ENCODE results near the gene TXN2. TPM values are rescaled to one million over a fixed set of nuclear protein-coding genes. Genes with fewer than 3 reads are reported as not detected.
A peak's percentile ranks its signal among the peaks of the same experiment; 100 is the strongest.

Gene TXN2
- total and polyA plus RNA-seq, 2 experiments from 2014 or later = 23.0 to 50.3 TPM

DNA sequence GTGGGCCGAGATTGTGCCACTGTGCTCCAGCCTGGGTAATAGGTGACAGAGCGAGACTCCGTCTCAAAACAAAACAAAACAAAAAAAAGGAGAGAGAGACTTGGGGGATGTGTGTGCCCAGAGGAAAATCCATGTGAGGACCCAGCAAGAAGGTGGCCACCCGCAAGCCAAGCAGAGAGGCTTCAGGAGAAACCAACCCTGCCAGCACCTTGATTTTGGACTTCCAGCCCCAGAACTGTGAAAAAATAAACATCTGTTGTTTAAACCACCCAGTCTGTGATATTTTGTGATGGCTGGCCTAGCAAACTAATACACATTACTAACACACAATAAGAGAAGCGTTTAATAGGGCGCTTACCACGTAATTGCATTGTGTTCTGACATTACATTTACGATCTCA is 21.2 kb downstream of the TXN2 start:
- H4K20me1 ChIP-seq (replicated peaks; ENCODE audit: insufficient read depth) = no peaks in the 10 kb centered on the region
- H3K9me2 ChIP-seq (ENCODE audit: insufficient read depth) = no peaks in the 10 kb centered on the region
- H3K27ac Mint-ChIP-seq = no peak overlapping the region; the same call in 1 of the 2 replicates
- peaks cover 27% of the 10 kb centered on the region for H3K4me1 ChIP-seq (ENCODE audit: insufficient read depth)
- peaks cover 2% of the 10 kb centered on the region; the same call in 1 of the 3 replicates for H3K36me3 Mint-ChIP-seq (ENCODE audit: low read depth)
- no peak overlapping the region for H3K4me2 ChIP-seq
- H3K27ac ChIP-seq (ENCODE audit: low read depth) = no peak overlapping the region
- ATAC-seq = no peak
- TF ChIP-seq POLR2AphosphoS5 (IDR thresholded peaks at IDR 0.05; ENCODE audit: low read depth) (no peak), ZNF114 (CRISPR knock-in tag; IDR thresholded peaks at IDR 0.05) (no peak), JUNB (IDR thresholded peaks at IDR 0.05; ENCODE audit: unreplicated experiment) (no peak), EZH2phosphoT487 (IDR thresholded peaks at IDR 0.05; ENCODE audit: unreplicated experiment) (no peak)
- TF ChIP-seq, protein P1, sequence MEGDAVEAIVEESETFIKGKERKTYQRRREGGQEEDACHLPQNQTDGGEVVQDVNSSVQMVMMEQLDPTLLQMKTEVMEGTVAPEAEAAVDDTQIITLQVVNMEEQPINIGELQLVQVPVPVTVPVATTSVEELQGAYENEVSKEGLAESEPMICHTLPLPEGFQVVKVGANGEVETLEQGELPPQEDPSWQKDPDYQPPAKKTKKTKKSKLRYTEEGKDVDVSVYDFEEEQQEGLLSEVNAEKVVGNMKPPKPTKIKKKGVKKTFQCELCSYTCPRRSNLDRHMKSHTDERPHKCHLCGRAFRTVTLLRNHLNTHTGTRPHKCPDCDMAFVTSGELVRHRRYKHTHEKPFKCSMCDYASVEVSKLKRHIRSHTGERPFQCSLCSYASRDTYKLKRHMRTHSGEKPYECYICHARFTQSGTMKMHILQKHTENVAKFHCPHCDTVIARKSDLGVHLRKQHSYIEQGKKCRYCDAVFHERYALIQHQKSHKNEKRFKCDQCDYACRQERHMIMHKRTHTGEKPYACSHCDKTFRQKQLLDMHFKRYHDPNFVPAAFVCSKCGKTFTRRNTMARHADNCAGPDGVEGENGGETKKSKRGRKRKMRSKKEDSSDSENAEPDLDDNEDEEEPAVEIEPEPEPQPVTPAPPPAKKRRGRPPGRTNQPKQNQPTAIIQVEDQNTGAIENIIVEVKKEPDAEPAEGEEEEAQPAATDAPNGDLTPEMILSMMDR (conservative IDR thresholded peaks at IDR 0.05; ENCODE audit: low read depth in 2 of 2) = no peak
- H3K9me3 Mint-ChIP-seq = no peaks in the 10 kb centered on the region
- H3K36me3 ChIP-seq (ENCODE audit: insufficient read depth) = no peaks in the 10 kb centered on the region
- H3K4me3 Mint-ChIP-seq = no peak overlapping the region; the same call in 2 of the 3 replicates
- no peak overlapping the region for H2AFZ ChIP-seq
- peaks cover 12% of the 10 kb centered on the region for H3F3A ChIP-seq (replicated peaks; ENCODE audit: low read depth)
- no peaks in the 10 kb centered on the region for H3K79me2 ChIP-seq (replicated peaks; ENCODE audit: insufficient read depth)
- H3K4me3 ChIP-seq = no peak overlapping the region
- peaks cover 35% of the 10 kb centered on the region for H3K4me1 Mint-ChIP-seq
- peaks cover 21% of the 10 kb centered on the region for H3K27me3 Mint-ChIP-seq (ENCODE audit: insufficient read depth, low read depth, poor library complexity)
- DNase-seq (ENCODE audit: low spot score) = no peak
- H3K27me3 ChIP-seq (ENCODE audit: insufficient read depth) = no peaks in the 10 kb centered on the region

GRCh38 chr22:36457688-36458450 is 23.6 kb downstream of the TXN2 start:
- TF ChIP-seq EZH2phosphoT487 (IDR thresholded peaks at IDR 0.05; ENCODE audit: unreplicated experiment) (no peak), CREB1 (CRISPR knock-in tag; IDR thresholded peaks at IDR 0.05; ENCODE audit: low read depth) (no peak), NANOG (IDR thresholded peaks at IDR 0.05; ENCODE audit: borderline replicate concordance) (no peak)
- DNase-seq (ENCODE audit: low spot score) = no peak
- Mint-ChIP-seq H3K4me3 (no peak overlapping the region), H3K4me1 (peaks cover 35% of the 10 kb centered on the region), H3K9me3 (no peaks in the 10 kb centered on the region), H3K36me3 (ENCODE audit: low read depth) (peaks cover 2% of the 10 kb centered on the region; the same call in 1 of the 3 replicates), H3K27ac (no peak overlapping the region), H3K27me3 (ENCODE audit: insufficient read depth, low read depth, poor library complexity) (peaks cover 21% of the 10 kb centered on the region)
- Histone ChIP-seq H3K27me3 (ENCODE audit: insufficient read depth) (no peaks in the 10 kb centered on the region), H3K4me2 (peak overlapping the region; percentile 42; the same call in 1 of the 2 replicates), H2AFZ (peak overlapping the region; percentile 69), H3K36me3 (ENCODE audit: insufficient read depth) (no peaks in the 10 kb centered on the region), H3K4me1 (ENCODE audit: insufficient read depth) (peaks cover 27% of the 10 kb centered on the region), H3K4me3 (no peak overlapping the region), H3K9me2 (ENCODE audit: insufficient read depth) (no peaks in the 10 kb centered on the region), H3K79me2 (replicated peaks; ENCODE audit: insufficient read depth) (no peaks in the 10 kb centered on the region), H4K20me1 (replicated peaks; ENCODE audit: insufficient read depth) (no peaks in the 10 kb centered on the region), H3F3A (replicated peaks; ENCODE audit: low read depth) (peaks cover 20% of the 10 kb centered on the region), H3K27ac (ENCODE audit: low read depth) (no peak overlapping the region)
- ATAC-seq = no peak

DNA sequence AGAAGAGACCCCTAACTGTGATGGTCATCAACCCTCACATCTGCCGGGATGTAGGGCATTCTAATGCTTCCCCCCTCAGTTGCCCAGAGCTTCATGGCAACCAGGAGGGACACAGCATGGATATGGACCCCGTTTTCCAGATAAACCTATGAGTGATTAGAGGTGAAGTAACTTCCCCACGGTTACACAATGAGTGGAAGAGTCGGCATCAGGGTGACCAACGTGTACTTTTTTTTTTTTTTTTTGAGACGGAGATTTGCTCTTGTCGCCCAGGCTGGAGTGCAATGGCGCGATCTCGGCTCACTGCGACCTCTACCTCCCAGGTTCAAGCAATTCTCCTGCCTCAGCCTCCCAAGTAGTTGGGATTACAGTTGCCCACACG is 25.0 kb downstream of the TXN2 start:
- Mint-ChIP-seq H3K9me3 (no peaks in the 10 kb centered on the region), H3K27ac (peak overlapping the region; percentile 22; the same call in 1 of the 2 replicates), H3K4me3 (no peak overlapping the region), H3K27me3 (ENCODE audit: insufficient read depth, low read depth, poor library complexity) (peaks cover 21% of the 10 kb centered on the region), H3K36me3 (ENCODE audit: low read depth) (peaks cover 2% of the 10 kb centered on the region; the same call in 1 of the 3 replicates), H3K4me1 (peaks cover 31% of the 10 kb centered on the region)
- Histone ChIP-seq H3K4me2 (no peak overlapping the region), H2AFZ (no peak overlapping the region), H3K4me3 (no peak overlapping the region), H3K4me1 (ENCODE audit: insufficient read depth) (peaks cover 32% of the 10 kb centered on the region), H3K79me2 (replicated peaks; ENCODE audit: insufficient read depth) (no peaks in the 10 kb centered on the region), H3K27ac (ENCODE audit: low read depth) (no peak overlapping the region), H3K36me3 (ENCODE audit: insufficient read depth) (no peaks in the 10 kb centered on the region), H3K9me2 (ENCODE audit: insufficient read depth) (no peaks in the 10 kb centered on the region), H4K20me1 (replicated peaks; ENCODE audit: insufficient read depth) (no peaks in the 10 kb centered on the region), H3K27me3 (ENCODE audit: insufficient read depth) (no peaks in the 10 kb centered on the region), H3F3A (replicated peaks; ENCODE audit: low read depth) (peaks cover 20% of the 10 kb centered on the region)
- TF ChIP-seq ZNF331 (CRISPR knock-in tag; IDR thresholded peaks at IDR 0.05; ENCODE audit: low read depth) = no peak
- no peak for TF ChIP-seq POLR2AphosphoS5 (IDR thresholded peaks at IDR 0.05; ENCODE audit: low read depth)
- no peak for TF ChIP-seq NANOG (IDR thresholded peaks at IDR 0.05; ENCODE audit: borderline replicate concordance)
- TF ChIP-seq STAT1 (IDR thresholded peaks at IDR 0.05; ENCODE audit: unreplicated experiment) = no peak
- ATAC-seq (no peak), DNase-seq (ENCODE audit: low spot score) (no peak)

Measured in GM23338 (cell line).